SJSA1 (cell line): ENCODE data around the gene DENND10. TPM values are rescaled to one million over a fixed set of nuclear protein-coding genes. Genes with fewer than 3 reads are reported as not detected.

Experiments used
- DNase-seq, 2 experiments: peaks; one replicate each; pipeline ENCODE4 v3.0.0-alpha.2; 2015 to 2020; ENCODE audit warnings: low spot score in 2 of 2, low read depth in 1 of 2
- H3K27ac ChIP-seq: fragments of 250-450 bp; sonication (Bioruptor Pico); 2 replicates; pipeline ENCODE4 v1.5.1; 2020; ENCODE audit warnings: mild to moderate bottlenecking, moderate library complexity
- H3K27me3 ChIP-seq: fragments of 250-450 bp; sonication (Bioruptor Pico); replicated peaks from 2 replicates; pipeline ENCODE4 v1.5.1; 2020; ENCODE audit warnings: mild to moderate bottlenecking, moderate library complexity
- H3K36me3 ChIP-seq: fragments of 250-450 bp; sonication (Bioruptor Pico); 2 replicates; pipeline ENCODE4 v1.5.1; 2020; ENCODE audit warnings: mild to moderate bottlenecking
- H3K4me1 ChIP-seq: fragments of 250-450 bp; sonication (Bioruptor Pico); replicated peaks from 2 replicates; pipeline ENCODE4 v1.6.1; 2021; ENCODE audit warnings: mild to moderate bottlenecking
- H3K4me3 ChIP-seq: fragments of 250-450 bp; sonication (Bioruptor Pico); 2 replicates; pipeline ENCODE4 v1.5.1; 2020; ENCODE audit warnings: mild to moderate bottlenecking
- H3K9me3 ChIP-seq: fragments of 250-450 bp; sonication (Bioruptor Pico); replicated peaks from 2 replicates; pipeline ENCODE4 v1.5.1; 2020; ENCODE audit warnings: mild to moderate bottlenecking
- total RNA-seq: library from RNA; depleted of rRNA; stranded (reverse); fragments of >200 nt; shearing (Covaris generic); gene quantifications from 2 replicates; pipeline ENCODE4 v1.2.3, GENCODE V29; 2014

The DENND10 gene
- total RNA-seq, 1 experiment from 2014 or later = 48.4 TPM

DNA sequence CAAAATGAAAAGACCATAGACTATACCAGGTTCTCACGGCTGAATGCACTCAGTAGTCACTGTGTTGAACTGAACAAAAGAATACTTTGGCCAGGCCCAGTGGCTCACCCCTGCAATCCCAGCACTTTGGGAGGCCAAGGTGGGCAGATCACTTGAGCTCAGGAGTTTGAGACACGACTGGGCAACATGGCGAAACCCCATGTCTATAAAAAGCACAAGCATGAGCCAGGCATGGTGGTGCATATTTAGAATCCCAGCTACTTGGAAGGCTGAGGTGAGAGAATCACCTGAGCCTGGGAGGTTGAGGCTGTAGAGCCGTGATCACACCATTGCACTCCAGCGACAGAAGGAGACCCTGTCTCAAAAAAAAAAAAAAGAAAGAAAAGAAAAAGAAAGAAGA, 49.1 kb downstream of the DENND10 start:
- no peaks in the 10 kb centered on the region for H3K9me3 ChIP-seq
- H3K36me3 ChIP-seq = peaks cover 22% of the 10 kb centered on the region
- H3K27me3 ChIP-seq = no peaks in the 10 kb centered on the region
- H3K27ac ChIP-seq = no peak overlapping the region
- no peaks in the 10 kb centered on the region for H3K4me1 ChIP-seq
- DNase-seq = no peak
- H3K4me3 ChIP-seq = no peak overlapping the region

DNA sequence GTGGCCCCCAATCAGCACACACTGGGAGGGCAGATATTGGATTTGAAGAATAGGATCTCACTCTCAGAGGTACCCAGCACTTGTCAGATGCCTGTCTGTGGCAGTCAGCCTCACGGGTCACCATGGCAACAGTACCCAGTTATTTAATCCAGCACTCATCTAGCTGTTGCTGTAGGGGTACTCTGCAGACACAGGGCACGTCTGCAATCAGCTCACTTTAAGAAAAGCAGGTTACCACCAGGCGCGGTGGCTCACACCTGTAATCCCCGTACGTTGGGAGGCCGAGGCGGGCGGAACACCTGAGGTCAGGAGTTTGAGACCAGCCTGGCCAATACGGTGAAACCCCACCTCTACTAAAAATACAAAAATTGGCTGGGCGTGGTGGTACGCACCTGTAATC, 49.7 kb downstream of the DENND10 start:
- Histone ChIP-seq H3K27ac (no peak overlapping the region), H3K27me3 (no peaks in the 10 kb centered on the region), H3K4me1 (no peaks in the 10 kb centered on the region), H3K9me3 (no peaks in the 10 kb centered on the region), H3K36me3 (peaks cover 20% of the 10 kb centered on the region), H3K4me3 (no peak overlapping the region)
- DNase-seq = no peak

DNA sequence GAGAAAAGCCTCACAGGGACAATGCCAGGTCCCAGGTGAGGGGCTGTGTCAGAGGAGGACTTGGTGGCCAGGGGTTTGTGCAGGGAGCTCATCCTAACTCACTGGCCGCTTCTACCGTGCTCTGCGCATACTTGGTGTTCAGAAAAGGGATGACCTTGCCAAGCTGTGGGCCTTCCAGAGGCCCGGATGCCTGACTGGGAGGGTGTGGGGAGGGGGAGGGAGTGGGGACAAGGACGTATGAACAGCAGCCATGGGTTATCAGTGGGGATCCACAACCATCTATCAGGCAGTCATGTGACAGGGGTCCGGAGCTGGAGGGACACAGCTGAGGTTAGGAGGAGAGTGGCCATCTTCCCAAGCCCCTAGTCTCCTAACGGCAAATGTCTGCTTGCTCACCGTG, 55.4 kb downstream of the DENND10 start:
- Histone ChIP-seq H3K27me3 (no peaks in the 10 kb centered on the region), H3K9me3 (no peaks in the 10 kb centered on the region), H3K4me1 (no peaks in the 10 kb centered on the region), H3K27ac (no peak overlapping the region), H3K4me3 (no peak overlapping the region), H3K36me3 (peaks cover 11% of the 10 kb centered on the region)
- DNase-seq = no peak

DNA sequence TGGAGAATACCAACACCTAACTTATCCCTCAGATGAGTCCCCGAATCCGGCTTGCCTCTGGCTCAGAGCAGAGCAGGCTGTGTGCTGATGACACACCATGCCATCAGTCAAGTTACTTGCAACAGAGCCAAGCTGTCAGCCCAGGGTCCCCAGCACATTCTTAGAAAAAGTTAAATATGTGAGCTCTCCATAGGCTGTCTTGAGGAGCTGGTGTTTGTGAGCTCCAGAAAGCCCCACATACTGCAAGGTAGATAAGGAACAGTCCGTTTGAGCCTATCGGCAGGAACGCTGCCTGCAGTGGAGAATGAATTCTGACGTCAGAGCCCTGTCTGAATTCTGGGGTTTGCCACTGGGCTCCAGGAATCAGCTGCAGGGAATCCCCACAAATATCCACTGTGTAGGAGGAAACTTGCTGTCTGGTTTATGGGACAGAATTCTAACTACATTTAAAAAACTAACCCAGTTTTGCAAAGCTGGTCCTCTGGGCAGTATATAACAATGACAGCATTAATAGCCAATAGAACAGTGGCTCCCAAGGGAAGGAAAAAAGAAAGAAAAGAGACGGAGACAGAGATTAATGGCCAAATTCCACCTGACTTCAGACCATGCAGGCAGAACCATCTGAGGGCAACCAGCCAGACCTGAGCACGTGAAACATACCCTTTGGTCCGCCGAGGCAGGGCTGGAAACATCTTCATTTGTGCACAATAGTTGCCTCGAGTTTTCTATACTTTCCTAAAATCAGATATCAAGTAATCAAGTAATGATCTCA, 58.0 kb downstream of the DENND10 start:
- peaks cover 16% of the 10 kb centered on the region for H3K36me3 ChIP-seq

DNA sequence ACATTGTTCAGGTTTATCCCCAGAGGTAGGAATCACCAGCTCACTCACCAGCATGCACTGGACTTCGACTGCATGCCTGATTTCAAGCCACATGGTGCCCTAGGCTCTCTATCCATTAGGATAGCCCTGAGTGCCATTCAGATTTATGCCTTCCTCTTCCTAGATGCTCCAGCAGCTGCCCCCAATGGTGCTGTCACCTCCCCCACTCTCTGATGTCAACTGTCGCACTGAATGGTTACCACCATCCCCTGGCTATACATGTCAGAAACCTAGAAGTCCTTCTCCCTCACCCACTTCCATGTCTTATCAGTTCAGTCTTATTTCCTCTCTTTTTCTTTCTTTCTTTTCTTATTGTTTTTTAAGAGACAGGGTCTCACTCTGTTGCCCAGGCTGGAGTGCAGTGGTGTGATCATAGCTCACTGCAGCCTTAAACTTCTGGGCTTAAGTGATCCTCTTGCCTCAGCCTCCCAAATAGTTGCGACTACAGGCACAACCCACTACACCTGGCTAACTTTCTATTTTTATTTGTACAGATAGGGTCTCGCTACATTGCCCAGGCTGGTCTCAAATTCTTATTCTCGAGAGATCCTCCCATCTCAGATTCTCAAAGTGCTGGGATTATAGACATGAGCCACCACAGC, 58.7 kb downstream of the DENND10 start:
- Histone ChIP-seq H3K4me3 (no peak overlapping the region), H3K4me1 (peaks cover 15% of the 10 kb centered on the region), H3K27ac (no peak overlapping the region), H3K9me3 (no peaks in the 10 kb centered on the region), H3K36me3 (peaks cover 21% of the 10 kb centered on the region), H3K27me3 (no peaks in the 10 kb centered on the region)
- DNase-seq = no peak

More for the DNA sequence above, 58.0 kb downstream of the DENND10 start:
- Histone ChIP-seq H3K4me3 (no peak overlapping the region), H3K4me1 (peaks cover 15% of the 10 kb centered on the region), H3K9me3 (no peaks in the 10 kb centered on the region), H3K27ac (no peak overlapping the region), H3K27me3 (no peaks in the 10 kb centered on the region)
- DNase-seq = no peak

DNA sequence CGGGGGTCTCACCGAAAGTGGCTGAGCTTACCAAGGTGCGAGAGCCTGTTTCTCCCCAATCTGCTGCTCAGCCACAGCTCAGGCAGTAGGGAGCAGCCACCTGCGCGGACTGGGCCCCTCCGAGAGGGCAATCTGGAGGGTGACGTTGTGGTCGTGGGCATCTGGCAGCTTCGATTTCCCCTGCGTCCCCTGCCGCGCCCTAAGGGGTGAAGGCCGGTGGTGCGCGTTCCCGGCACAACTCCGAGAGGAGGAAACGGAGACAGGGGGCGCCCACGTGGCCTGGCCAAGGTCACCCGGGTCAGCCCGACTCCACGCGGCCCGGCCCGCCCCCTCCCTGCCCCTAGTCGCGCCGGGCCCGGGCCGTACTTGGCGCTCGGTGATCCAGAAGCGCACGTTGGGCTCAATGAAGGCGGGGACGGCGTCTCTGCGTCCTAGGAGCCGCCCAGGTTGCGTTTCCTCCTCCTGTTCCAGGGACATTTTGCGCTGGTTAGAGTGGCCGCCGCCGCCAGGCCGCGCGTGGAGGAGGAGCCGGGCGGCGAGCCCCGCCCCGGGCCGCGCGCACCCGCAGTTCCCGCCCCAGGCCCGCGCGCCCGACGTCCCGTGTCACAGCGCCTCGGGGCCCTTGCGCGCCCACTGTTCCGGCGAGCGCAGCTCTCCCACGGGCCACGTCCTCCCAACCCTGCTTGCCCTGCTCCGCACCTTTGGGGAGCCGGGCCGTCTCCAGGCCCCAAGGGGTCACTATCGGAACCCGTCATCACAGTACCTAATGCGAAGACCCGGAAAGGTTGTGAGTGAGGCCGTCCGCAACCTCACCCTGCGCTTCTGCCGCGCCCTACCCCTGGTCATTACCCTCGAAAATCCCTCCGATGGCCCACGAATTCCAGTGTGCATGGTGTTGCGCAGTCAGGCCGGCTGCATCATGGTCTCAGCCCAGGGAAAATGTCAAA, 61.5 kb downstream of the DENND10 start, which contains the start of gene SFXN4:
TSS of gene SFXN4 (minus strand) at position 544 of the 947 bp plus-strand sequence. CDS start at position 477, 67 bp downstream.
- Histone ChIP-seq H3K4me1 (peaks cover 15% of the 10 kb centered on the region), H3K27me3 (no peaks in the 10 kb centered on the region), H3K4me3 (peak within 1 kb of the TSS; percentile 87), H3K27ac (peak within 1 kb of the TSS; percentile 59), H3K9me3 (no peaks in the 10 kb centered on the region), H3K36me3 (peaks cover 48% of the 10 kb centered on the region)
- peak; percentile 63 to 73 for DNase-seq

DNA sequence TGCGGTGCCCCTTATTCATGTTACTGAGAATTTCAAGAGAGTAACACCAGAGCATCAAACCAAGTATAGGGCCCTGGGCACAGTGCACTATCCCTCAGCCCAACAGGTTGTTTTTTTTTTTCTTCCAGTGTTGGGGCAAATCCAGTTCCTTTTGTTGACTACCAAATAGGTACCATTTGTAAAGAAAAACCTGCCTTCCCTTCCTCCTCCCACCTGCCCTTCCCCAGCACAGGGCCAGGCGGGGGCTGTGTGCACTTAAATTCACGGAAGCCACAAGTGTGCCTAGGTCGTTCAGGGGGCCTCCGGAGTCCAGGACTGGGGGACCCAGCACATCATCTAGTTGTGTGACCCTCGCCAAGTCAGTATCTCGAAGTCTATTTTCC, 62.2 kb downstream of the DENND10 start:
- DNase-seq = no peak
- peak overlapping the region; percentile 59; the same call in 1 of the 2 replicates for H3K27ac ChIP-seq

DNA sequence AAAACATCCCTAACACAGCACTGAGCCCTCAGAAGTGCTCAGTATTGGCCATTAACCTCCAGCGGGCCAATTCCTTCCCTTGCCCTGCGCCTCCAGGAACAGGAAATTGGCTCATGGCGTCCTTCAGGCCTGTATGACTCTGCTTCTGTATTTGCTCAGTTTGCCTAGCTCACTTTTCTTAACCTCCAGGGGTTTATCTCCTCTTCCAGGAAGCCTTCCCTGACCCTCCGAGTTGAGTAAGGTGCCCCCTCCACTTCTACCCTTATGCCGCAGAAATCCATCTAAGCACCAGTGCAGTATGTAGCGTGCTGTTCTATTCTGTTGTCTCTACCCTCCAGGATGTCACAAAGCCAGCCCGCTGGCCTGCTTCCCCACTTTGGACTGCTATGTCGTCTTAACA, 62.7 kb downstream of the DENND10 start:
- H3K4me3 ChIP-seq = no peak overlapping the region

More for the DNA sequence above, 62.2 kb downstream of the DENND10 start:
- Histone ChIP-seq H3K4me3 (peak overlapping the region; percentile 87), H3K4me1 (peaks cover 15% of the 10 kb centered on the region), H3K27me3 (no peaks in the 10 kb centered on the region), H3K36me3 (peaks cover 52% of the 10 kb centered on the region), H3K9me3 (no peaks in the 10 kb centered on the region)

DNA sequence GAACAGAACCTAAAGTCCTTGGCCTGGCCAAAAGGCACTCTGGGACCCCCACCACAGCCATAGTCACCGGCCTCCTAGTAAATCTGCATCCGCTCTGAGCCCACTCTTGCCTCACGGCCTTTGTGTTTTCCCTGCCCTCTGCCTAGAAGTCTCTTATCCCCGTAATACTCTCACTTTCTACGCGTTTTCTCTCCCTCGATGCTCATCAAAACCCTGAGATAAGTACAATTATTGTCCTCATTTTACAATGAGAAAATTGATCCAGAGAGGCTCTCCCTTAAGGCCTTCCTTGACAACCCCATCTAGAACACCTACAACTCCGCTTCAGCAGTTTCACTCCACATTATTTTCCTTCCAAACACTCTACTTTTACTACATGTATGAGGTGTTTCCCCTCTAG, 63.1 kb downstream of the DENND10 start:
- Histone ChIP-seq H3K36me3 (peaks cover 61% of the 10 kb centered on the region), H3K4me1 (peaks cover 15% of the 10 kb centered on the region), H3K4me3 (no peak overlapping the region), H3K27me3 (no peaks in the 10 kb centered on the region), H3K27ac (no peak overlapping the region), H3K9me3 (no peaks in the 10 kb centered on the region)
- DNase-seq = no peak

More for the DNA sequence above, 62.7 kb downstream of the DENND10 start:
- H3K4me1 ChIP-seq = peaks cover 15% of the 10 kb centered on the region
- H3K9me3 ChIP-seq = no peaks in the 10 kb centered on the region
- peaks cover 57% of the 10 kb centered on the region for H3K36me3 ChIP-seq
- H3K27ac ChIP-seq = no peak overlapping the region
- DNase-seq = no peak
- H3K27me3 ChIP-seq = no peaks in the 10 kb centered on the region

DNA sequence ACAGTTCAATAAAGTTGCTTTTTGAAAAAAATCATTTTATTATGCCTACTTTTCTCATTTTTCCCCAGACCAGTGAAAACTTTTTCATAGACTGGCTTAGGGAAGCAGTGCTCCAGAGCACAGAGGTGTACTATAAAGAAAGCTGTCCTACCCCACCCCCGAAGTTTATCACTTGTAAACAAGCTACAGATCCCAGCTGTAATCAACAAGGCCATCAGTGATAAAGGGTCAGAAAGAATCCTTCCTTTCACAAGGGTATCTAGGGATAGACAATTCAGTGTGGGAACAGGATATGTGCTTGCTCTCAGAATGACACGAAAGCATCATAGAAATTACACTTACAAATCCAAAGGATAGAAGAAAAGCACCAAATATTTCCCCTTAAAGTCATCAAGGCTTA, 70.2 kb downstream of the DENND10 start:
- no peak overlapping the region for H3K27ac ChIP-seq
- H3K9me3 ChIP-seq = no peaks in the 10 kb centered on the region
- H3K36me3 ChIP-seq = peaks cover 77% of the 10 kb centered on the region
- no peak for DNase-seq
- peaks cover 4% of the 10 kb centered on the region for H3K4me1 ChIP-seq
- H3K27me3 ChIP-seq = no peaks in the 10 kb centered on the region
- no peak overlapping the region for H3K4me3 ChIP-seq

DNA sequence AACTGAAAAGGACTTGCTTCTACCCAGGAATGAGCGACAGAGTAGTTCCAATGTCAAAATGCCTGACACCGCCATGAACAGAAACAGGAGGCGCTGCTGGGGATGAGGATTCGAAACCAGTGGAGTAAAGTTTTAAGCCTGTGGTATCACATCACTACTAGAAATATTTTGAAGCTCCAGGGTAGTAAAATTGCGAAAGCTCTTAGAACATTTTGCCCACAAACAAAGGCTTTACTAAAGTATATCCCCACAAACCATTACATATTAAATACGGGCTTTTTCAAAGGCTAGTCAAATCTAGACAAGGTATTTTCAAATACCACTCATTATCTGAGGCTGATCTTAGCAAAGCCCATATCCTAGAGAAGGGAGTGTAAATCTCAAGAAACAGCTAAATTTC, 72.3 kb downstream of the DENND10 start:
- Histone ChIP-seq H3K4me3 (no peak overlapping the region), H3K36me3 (peaks cover 60% of the 10 kb centered on the region), H3K27ac (no peak overlapping the region), H3K27me3 (no peaks in the 10 kb centered on the region), H3K4me1 (peaks cover 4% of the 10 kb centered on the region), H3K9me3 (no peaks in the 10 kb centered on the region)
- DNase-seq = no peak

DNA sequence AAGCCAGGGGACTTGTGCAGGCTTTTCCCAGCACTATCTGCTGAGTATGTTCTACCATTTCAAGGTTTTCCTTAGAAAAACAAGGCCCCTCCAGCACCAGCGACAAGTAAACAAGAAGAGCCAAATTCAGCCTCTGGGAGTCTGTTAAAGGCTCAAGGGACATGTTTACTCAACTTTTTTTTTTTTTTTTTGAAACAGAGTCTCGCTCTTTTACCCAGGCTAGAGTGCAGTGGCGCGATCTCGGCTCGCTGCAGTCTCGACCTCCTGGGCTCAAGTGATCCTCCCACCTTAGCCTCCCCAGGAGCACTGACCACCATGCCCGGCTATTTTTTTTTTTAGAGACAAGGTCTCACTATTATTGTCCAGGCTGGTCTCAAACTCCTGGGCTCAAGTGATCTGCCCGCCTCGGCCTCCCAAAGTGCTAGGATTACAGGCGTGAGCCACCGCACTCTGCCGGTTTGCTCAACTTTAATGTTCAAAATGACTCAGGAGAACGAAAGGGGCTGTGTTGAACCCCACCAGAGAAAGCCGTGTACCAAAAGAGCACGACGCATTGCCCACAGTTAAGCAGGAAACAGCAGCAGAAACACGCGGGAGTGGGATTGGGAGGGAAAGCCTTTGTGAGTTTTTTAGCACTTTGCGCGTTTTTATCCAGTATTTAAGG, 73.9 kb downstream of the DENND10 start:
- Histone ChIP-seq H3K4me3 (peak overlapping the region; percentile 85), H3K4me1 (peaks cover 4% of the 10 kb centered on the region), H3K27me3 (no peaks in the 10 kb centered on the region), H3K27ac (peak overlapping the region; percentile 86), H3K9me3 (no peaks in the 10 kb centered on the region), H3K36me3 (peaks cover 45% of the 10 kb centered on the region)
- no peak for DNase-seq
